Embryonic facial prominence (tissue), 1 donor: ENCODE results near the gene FGF4.
"Not testable (repeated sequence)": the region's sequence is repeated elsewhere in the genome, so short reads cannot be mapped to it uniquely, and the experiment has no call there.

Experiments used
- DNase-seq: peaks from one replicate; pipeline ENCODE4 v3.0.0-alpha.2; 2016; ENCODE audit errors: extremely low spot score

The FGF4 gene

GRCh38 chr11:69773626-69774353 lies 1.4 kb downstream of the FGF4 start:
- no peak for DNase-seq

GRCh38 chr11:69771466-69771865 lies 3.7 kb downstream of the FGF4 start:
- DNase-seq, result no peak

- no peak for DNase-seq
Measured at GRCh38 chr11:69770540-69770939, 4.6 kb downstream of the FGF4 start.

GRCh38 chr11:69765498-69765995 lies 9.6 kb downstream of the FGF4 start:
- DNase-seq, result no peak

GRCh38 chr11:69764918-69765317 lies 10.2 kb downstream of the FGF4 start:
- DNase-seq, result not testable (repeated sequence)

- DNase-seq, result no peak
Measured at GRCh38 chr11:69760319-69760718, 14.8 kb downstream of the FGF4 start.

GRCh38 chr11:69752890-69753289 lies 22.3 kb downstream of the FGF4 start:
- DNase-seq, result no peak

- DNase-seq, result no peak
Measured at GRCh38 chr11:69750875-69751597, 24.1 kb downstream of the FGF4 start.

GRCh38 chr11:69750108-69750850 lies 24.9 kb downstream of the FGF4 start:
- no peak for DNase-seq

- DNase-seq, result no peak
Measured at GRCh38 chr11:69748637-69749036, 26.5 kb downstream of the FGF4 start.

- no peak for DNase-seq
Measured at GRCh38 chr11:69746752-69747742, 28.1 kb downstream of the FGF4 start.

- no peak for DNase-seq
Measured at GRCh38 chr11:69746140-69746539, 29.0 kb downstream of the FGF4 start.

GRCh38 chr11:69745201-69745600 lies 29.9 kb downstream of the FGF4 start:
- DNase-seq, result no peak

GRCh38 chr11:69744435-69744834 lies 30.7 kb downstream of the FGF4 start:
- no peak for DNase-seq

GRCh38 chr11:69734841-69735240 lies 40.3 kb downstream of the FGF4 start:
- no peak for DNase-seq

GRCh38 chr11:69734367-69734766 lies 40.8 kb downstream of the FGF4 start:
- DNase-seq, result no peak

- DNase-seq, result no peak
Measured at GRCh38 chr11:69732910-69733309, 42.2 kb downstream of the FGF4 start.

GRCh38 chr11:69731110-69731509 lies 44.0 kb downstream of the FGF4 start:
- no peak for DNase-seq

- DNase-seq, result no peak
Measured at GRCh38 chr11:69730500-69730899, 44.6 kb downstream of the FGF4 start.

- no peak for DNase-seq
Measured at GRCh38 chr11:69729252-69729651, 45.9 kb downstream of the FGF4 start.

GRCh38 chr11:69727266-69727665 lies 47.9 kb downstream of the FGF4 start:
- no peak for DNase-seq
